Left forelimb (tissue), 1 donor: ENCODE measurements around the gene RINT1.

Experiments
- DNase-seq: peaks from one replicate; pipeline ENCODE4 v3.0.0-alpha.2; 2018; ENCODE audit warnings: low spot score

RINT1 gene

GRCh38 chr7:105532709-105533460 is 884 bp downstream of the RINT1 start:
- no peak for DNase-seq

DNA sequence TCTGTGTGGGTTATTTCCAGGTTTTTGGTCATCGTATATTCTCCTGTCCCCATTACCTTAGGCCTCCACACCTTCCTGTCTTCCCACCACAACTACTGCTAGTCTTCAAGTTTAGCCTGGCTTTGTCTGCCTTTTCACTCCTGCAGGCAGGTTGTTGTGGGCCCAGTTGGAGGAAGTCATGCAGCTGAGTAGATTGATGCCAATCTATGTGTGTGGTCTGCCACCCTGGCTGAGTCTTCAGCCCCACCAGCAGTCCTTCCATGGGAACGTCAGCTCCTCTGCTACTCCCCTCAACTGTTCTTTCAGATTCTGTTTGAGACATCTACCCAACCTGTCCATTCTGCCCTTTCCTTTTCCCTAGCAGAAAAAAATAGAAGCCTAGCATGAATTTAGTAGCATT is 6.3 kb downstream of the RINT1 start:
- no peak for DNase-seq

GRCh38 chr7:105559926-105560325 is 27.9 kb downstream of the RINT1 start:
- no peak for DNase-seq

GRCh38 chr7:105565190-105565589 is 33.2 kb downstream of the RINT1 start:
- no peak for DNase-seq

DNA sequence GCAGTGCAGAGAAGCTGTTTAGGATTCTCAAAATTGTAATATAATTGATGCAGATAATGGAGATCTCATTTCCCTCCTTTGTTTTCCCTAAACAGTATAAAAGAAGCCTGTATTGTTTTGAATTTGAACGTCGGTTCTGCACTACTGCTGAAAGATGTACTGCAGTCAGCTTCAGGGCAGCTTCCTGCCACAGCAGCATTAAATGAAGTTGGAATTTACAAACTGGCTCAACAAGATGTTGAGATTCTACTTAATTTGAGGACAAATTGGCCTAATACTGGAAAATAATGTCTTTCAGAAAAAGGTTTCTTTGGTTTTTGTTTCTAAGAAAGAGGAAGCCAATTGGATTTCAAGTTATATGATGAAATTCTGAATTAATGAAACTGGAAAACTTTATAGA is 35.0 kb downstream of the RINT1 start:
- DNase-seq, result no peak

DNA sequence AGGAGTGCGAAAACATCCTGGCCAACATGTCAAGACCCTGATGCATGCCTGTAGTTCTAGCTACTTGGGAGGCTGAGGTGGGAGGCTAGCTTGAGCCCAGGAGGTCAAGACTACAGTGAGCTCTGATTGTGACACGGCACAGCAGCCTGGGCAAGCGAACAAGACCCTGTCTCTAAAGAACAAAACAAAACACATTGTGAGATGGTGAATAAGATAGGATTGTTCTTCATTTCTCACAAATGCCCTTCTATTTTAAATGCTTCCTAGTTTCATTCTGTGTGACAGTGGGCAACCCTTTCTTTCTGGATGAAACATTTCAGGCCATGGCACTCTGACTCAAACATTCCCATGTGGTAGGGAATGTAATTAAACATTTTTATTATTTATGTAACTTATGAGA is 35.8 kb downstream of the RINT1 start:
- no peak for DNase-seq

- DNase-seq, result no peak
These were observed 39.9 kb downstream of the RINT1 start for GRCh38 chr7:105571891-105572290.

GRCh38 chr7:105577251-105577650 is 45.2 kb downstream of the RINT1 start:
- DNase-seq, result no peak

- DNase-seq, result no peak
These were observed 46.5 kb downstream of the RINT1 start for GRCh38 chr7:105578496-105578895.

DNA sequence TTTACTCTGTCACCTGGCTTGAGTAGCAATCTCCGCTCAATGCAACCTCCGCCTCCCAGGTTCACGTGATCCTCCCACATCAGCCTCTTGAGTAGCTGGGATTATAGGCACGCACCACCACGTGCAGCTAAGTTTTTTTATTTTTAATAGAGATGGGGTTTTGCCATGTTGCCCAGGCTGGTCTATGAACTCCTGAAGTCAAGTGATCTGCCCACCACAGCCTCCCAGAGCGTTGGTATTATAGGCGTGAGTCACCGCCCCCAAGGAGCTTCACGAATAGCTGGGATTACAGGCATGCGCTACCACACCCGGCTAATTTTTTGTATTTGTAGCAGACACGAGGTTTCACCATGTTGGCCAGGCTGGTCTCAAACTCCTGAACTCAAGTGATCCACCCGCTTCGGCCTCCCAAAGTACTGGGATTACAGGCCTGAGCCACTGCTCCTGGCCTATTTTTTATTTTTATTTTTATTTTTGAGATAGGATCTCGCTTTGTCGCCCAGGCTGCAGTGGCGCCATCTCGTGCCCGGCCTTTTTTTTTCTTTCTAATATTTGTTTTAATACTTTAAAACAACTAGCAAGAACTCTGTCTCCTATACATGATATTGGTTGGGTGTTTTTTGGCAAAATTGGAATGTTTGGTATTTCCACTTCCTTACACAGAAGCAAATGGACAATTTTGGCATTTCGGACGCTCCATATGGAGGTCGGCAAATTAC is 48.2 kb downstream of the RINT1 start:
- DNase-seq, result no peak

DNA sequence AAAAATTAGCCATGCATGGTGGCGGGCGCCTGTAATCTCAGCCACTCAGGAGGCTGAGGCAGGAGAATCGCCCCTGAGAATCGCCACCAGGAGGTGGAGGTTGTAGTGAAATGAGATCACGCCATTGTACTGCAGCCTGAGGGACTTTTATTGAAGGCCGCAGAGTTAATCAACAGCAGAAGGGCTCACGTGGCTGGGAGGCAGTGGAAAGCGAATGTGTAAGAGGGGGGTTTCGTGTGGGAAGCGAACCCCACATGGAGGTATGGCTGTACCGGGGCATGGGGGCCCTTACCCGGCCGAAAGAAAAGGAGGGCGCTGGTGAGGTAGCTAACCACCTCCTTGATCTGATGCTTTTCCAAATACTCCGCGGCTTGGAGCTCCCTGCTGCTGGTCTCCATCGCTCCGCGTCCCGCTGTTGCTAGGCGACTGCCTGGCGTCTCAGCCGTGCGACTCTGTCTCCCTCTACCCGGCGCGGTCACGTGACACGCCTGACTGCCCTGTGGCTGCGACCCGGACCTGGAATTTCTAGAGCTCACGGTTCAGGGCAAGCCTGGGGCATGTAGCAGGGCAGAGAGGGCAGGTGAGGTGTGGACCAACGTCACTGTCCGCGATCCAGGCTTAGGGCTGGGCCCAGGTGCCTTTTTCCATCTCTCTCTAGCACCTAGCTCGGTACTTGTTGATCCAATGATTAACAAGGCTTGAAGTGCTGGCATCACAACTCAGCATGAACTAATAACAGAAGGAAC is 49.2 kb downstream of the RINT1 start, which contains the start of gene EFCAB10:
EFCAB10 (minus strand) TSS at position 428 of the 746 bp plus-strand sequence; CDS start at position 398, 30 bp downstream.
- DNase-seq, result peak; percentile 70

DNA sequence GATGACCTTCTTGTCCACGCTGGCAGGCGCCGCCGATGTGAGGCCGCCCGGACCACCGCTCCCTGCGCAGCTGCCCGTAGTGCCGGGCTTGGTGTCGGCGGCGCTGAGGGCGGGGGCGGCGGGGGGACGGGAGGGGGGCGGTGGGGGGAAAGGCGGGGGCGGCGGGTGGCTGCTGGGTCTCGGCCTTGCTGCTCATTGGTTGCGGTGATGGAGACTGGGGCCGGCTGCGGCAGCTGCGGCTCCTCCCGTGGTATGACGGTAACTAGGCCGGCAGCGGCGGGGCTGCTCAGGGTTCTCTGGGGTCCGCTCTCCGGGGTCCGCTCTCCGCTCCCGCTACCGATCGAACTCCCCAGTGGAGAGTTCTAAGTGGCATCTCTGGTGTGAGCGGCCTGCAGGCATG is 51.1 kb downstream of the RINT1 start:
- DNase-seq, result no peak

- no peak for DNase-seq
These were observed 52.2 kb downstream of the RINT1 start for GRCh38 chr7:105584165-105584564.

DNA sequence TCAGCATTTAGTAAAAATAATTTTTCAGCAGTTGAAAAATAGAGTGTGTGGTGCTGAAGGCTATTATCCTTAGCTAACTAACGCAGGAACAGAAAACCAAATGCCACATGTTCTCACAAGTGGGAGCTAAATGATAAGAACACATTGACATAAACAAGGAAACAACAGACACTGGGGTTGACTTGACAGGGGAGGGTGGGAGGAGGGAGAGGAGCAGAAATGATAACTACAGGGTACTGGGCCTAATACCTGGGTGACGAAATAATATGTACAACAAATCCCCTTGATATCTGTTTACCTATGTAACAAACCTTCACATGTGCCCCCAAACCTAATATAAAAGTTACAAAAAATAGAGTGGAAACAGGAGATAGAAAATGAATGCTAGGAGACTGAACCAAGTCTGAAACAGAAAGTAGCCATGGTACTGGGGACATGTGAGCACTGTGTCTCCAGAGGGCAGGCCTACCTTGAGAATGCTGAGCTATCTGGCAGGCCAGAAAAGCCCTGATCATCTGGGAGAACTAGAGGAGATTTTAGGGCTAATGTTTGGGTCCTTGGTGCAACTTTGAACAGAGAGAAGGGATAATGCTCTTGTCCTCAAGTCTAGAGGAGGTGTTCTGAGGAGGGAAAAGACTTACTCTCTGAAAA is 54.0 kb downstream of the RINT1 start:
- DNase-seq, result no peak

GRCh38 chr7:105587909-105588635 is 56.1 kb downstream of the RINT1 start:
- DNase-seq, result peak; percentile 20

DNA sequence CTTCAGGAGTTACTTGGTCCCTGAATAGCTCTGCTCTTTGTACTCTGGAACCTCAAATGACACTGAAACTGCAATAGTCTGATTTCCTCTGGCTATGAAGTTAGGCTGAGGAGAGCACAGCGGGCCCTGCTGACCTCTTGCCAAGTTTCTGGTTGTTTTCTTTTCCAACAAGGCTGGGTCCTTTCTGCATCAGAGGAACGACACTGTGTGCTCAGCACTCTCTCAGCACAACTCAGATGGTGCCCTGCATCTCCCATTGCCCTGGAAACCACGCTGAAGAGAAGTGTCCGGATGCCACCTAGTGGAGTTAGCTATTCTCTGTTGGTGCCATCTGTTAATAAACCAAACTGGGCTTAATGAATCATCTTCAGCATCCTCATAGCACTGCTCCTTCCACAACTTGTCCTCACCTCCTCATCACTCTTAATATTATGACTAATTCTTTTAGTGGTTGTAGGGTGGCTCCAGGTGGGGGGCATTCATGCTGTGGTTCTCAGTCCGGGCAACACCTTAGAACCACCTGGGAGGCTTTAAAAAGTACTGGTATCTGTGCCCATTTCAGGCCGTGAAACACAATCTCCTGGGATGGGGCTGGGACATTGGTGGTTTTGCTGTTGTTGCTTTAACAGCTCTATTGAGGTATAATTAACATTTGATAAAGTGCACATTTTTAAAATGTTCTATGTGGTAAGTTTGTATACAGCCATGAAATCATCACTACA is 57.5 kb downstream of the RINT1 start:
- peak; percentile 53 for DNase-seq

- peak; percentile 33 for DNase-seq
These were observed 58.8 kb downstream of the RINT1 start for GRCh38 chr7:105590793-105591192.

DNA sequence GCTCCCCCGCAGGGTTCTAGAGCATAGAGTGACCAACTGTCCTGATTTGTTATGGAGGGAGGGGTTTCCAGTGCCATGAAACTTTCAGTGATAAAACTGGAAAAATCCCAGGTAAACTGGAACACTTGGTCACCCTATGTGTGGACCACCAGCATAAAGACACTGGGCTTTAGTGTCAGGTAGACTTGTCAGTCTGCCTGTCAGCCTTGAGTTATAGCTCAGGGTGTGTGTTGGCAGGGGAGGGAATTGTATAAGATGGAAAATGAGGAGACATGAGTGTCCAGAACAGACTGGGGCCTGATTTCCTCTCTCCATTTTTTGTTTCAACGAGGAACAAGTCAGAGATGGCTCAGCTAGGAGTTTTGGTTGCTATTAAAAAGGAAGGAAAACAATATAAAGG is 59.5 kb downstream of the RINT1 start:
- peak; percentile 6 for DNase-seq

GRCh38 chr7:105594034-105594433 is 62.0 kb downstream of the RINT1 start:
- peak; percentile 12 for DNase-seq

DNA sequence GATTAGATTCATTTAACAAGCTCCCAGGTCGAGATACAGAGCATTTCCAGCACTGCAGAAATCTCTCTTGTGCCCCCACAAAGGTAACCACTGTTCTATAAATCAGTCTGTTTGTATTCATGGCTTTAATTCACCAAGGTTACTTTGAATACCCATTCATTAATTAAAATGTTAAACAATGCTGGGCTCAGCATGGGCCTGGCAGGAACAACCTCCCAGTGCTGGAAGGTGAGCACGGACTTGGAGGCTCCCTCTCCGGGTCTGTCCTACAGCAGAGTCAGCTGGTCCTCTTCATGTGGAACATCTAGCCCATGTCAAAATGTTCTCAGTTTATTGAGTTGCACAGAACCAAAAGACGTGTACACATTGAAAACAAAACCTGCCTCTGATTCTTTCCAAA is 64.9 kb downstream of the RINT1 start:
- no peak for DNase-seq

GRCh38 chr7:105599080-105599479 is 67.1 kb downstream of the RINT1 start:
- peak; percentile 11 for DNase-seq
